Measurements from ENCODE around the gene PARD6G. TPM values are rescaled to one million over a fixed set of nuclear protein-coding genes. Genes with fewer than 3 reads are reported as not detected.

The PARD6G gene
- total RNA-seq, 2 donors from 2014 or later: 2.6 to 3.1 TPM

- no peaks in the 10 kb centered on the region for H3K36me3 ChIP-seq (replicated peaks in 1 of 2; ENCODE audit: insufficient read depth in 1 of 2, low read depth in 2 of 2)
- DNase-seq: no peak
- H3K4me3 ChIP-seq: no peak overlapping the region
- no peaks in the 10 kb centered on the region for H3K9me3 ChIP-seq
- TF ChIP-seq CTCF (IDR thresholded peaks at IDR 0.05) (no peak), POLR2A (IDR thresholded peaks at IDR 0.05) (no peak)
- no peaks in the 10 kb centered on the region for H3K4me1 ChIP-seq
- no peak overlapping the region for H3K27ac ChIP-seq
- intact Hi-C loops (cut with DNase I): no loop called here
- no peak for ATAC-seq
- WGBS, 2 donors: 90 to 92% methylated on average over 18 to 19 of the region's 19 CpGs
- no peaks in the 10 kb centered on the region for H3K27me3 ChIP-seq
Measured at GRCh38 chr18:80191907-80192652, 55.2 kb downstream of the PARD6G start.

GRCh38 chr18:80191264-80191663 is 56.0 kb downstream of the PARD6G start:
- no peaks in the 10 kb centered on the region for H3K4me1 ChIP-seq
- TF ChIP-seq POLR2A (IDR thresholded peaks at IDR 0.05) (no peak), CTCF (IDR thresholded peaks at IDR 0.05) (no peak)
- ATAC-seq: no peak
- H3K36me3 ChIP-seq (replicated peaks in 1 of 2; ENCODE audit: insufficient read depth in 1 of 2, low read depth in 2 of 2): no peaks in the 10 kb centered on the region
- DNase-seq: no peak
- intact Hi-C loops (cut with DNase I): no loop called here
- 89 to 96% methylated on average over 5 of the region's 5 CpGs for WGBS, 2 donors
- no peaks in the 10 kb centered on the region for H3K27me3 ChIP-seq
- no peaks in the 10 kb centered on the region for H3K9me3 ChIP-seq
- no peak overlapping the region for H3K27ac ChIP-seq
- no peak overlapping the region for H3K4me3 ChIP-seq

- DNase-seq (no peak), ATAC-seq (no peak)
- Histone ChIP-seq H3K27ac (no peak overlapping the region), H3K36me3 (replicated peaks in 1 of 2; ENCODE audit: insufficient read depth in 1 of 2, low read depth in 2 of 2) (no peaks in the 10 kb centered on the region), H3K9me3 (no peaks in the 10 kb centered on the region), H3K4me1 (no peaks in the 10 kb centered on the region), H3K4me3 (no peak overlapping the region), H3K27me3 (no peaks in the 10 kb centered on the region)
- TF ChIP-seq CTCF (IDR thresholded peaks at IDR 0.05) (no peak), POLR2A (IDR thresholded peaks at IDR 0.05) (no peak)
- WGBS, 2 donors: 74 to 87% methylated on average over 5 of the region's 5 CpGs
- intact Hi-C loops (cut with DNase I): no loop called here
Measured at GRCh38 chr18:80190311-80190710, 57.0 kb downstream of the PARD6G start.

- H3K27ac ChIP-seq: no peak overlapping the region
- H3K9me3 ChIP-seq: no peaks in the 10 kb centered on the region
- WGBS, 2 donors: 76 to 92% methylated on average over 9 to 10 of the region's 10 CpGs
- intact Hi-C loops (cut with DNase I): no loop called here
- TF ChIP-seq CTCF (IDR thresholded peaks at IDR 0.05) (no peak), POLR2A (IDR thresholded peaks at IDR 0.05) (no peak)
- DNase-seq: no peak
- H3K4me1 ChIP-seq: no peaks in the 10 kb centered on the region
- ATAC-seq: no peak
- H3K4me3 ChIP-seq: no peak overlapping the region
- H3K36me3 ChIP-seq (replicated peaks in 1 of 2; ENCODE audit: insufficient read depth in 1 of 2, low read depth in 2 of 2): no peaks in the 10 kb centered on the region
- no peaks in the 10 kb centered on the region for H3K27me3 ChIP-seq
Measured at GRCh38 chr18:80189531-80189865, 57.8 kb downstream of the PARD6G start.

All from body of pancreas (tissue), 4 donors.